Dermis lymphatic vessel endothelial cell (primary cell): Measurements from ENCODE around the gene CCDC185. TPM values are rescaled to one million over a fixed set of nuclear protein-coding genes. Genes with fewer than 3 reads are reported as not detected.

ENCODE experiments used
- total RNA-seq: library from RNA; depleted of rRNA; stranded (reverse); fragments of >200 nt; gene quantifications from 2 replicates; pipeline ENCODE4 v1.2.1, GENCODE V29; 2014

Gene CCDC185
- total RNA-seq, result not detected in 2 replicates

DNA sequence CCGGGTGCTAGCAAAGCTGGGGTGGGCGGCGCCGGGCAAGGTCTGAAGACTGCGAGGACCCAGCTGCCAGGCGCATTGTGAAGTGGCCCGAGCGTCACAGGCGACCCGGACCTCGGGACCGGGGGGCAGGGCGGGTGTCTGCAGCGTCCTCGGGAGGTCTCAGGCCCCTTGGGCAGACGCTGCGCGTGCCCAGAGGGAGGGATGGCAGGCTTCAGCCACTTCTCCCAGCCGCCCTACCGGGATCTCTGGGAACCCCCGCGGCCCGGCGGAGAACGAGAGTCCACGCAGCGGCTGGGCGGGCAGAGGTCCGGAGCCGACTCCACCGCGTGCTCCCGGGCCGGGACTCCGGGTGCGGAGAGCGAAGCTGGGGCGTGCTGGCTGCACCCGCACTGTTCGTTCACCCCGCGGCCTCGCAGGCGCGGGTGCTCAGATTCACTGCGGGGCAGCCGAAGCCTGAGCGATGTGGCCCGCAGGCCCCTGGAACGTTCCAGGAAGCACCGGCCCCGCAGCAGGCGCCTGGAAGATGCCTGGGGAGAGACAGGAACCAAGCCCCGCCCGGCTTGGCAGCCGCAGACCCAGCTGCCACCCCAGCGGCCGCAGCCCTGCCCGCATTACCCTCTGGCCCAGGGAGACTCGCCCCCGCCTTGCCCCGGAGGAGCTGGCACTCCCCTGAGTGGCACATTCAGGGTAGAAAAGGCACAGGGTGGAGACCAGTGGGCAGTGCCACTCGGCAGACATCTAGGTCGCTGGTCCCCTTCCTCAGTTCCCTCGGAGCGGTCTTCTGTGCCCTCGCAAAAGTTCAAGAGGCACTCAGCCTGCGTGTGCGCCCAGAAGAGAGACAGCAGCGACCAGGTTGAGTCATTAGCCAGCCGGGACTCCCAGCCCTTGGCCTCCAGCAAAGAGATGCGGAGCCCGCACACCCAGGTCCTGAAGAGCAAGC is at the start of gene CCDC185:
Gene CCDC185 (plus strand): TSS at position 141 of the 940 bp plus-strand sequence. CDS start 61 bp downstream, at position 202.

DNA sequence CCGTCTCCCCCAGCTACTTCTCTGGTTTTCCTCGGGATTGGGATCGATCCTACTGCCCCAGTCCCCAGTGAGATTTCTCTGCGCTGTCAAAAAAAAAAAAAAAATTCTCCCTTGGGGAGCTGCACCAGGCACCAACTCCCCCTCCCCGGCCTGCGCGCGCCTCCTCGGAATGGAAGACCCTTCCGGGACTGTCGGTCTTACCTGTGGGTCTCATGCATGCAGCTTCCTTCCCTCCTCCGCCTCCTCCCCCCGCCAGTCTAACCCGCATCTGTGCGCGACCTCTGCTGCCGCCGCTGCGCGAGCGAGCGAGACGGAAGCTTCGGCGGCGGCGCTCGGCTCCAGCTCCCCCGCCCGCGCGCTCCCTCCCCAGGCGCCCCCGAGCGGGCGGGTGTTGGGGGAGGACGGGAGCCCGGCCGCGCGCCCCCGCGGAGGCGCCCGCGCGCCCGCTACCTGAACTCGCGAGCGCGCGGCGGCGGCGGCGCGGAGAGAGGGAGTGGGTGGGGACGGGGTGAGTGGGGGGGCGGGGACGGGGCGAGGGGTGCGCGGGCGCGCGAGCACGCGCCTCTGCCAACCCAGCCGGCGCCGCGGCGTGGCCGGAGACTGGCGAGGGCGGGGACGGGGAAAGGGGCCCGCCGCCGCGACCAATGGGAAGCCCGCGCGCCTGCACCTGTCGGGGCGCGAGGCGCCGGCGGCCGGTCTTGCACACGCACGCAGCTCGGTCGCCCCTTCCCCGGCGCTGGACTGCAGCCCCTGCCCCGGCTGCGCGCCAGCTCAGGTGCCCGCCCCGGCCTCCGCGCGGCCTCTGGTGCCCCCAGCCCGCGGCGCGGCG is 29.1 kb upstream of the CCDC185 start, which contains the start of gene SUSD4:
Gene SUSD4 (minus strand): TSS at position 321 of the 829 bp plus-strand sequence. CDS start 751 bp downstream, outside the sequence.

Other genes starting within 250 kb of the CCDC185 start
- 0.09 and 0.11 TPM in 2 replicates for gene SUSD4, start 29.2 kb upstream of the CCDC185 start, total RNA-seq